GM18511 (cell line): ENCODE results near the gene STIM1.
"Not testable (repeated sequence)": the region's sequence is repeated elsewhere in the genome, so short reads cannot be mapped to it uniquely, and the experiment has no call there.

Experiments used
- ATAC-seq: cut with Tn5 transposase; IDR thresholded peaks from one replicate; pipeline ENCODE4 v1.9.1; 2021; ENCODE audit warnings: mild to moderate bottlenecking, moderate library complexity; ENCODE audit not compliant: unreplicated experiment

STIM1 gene

DNA sequence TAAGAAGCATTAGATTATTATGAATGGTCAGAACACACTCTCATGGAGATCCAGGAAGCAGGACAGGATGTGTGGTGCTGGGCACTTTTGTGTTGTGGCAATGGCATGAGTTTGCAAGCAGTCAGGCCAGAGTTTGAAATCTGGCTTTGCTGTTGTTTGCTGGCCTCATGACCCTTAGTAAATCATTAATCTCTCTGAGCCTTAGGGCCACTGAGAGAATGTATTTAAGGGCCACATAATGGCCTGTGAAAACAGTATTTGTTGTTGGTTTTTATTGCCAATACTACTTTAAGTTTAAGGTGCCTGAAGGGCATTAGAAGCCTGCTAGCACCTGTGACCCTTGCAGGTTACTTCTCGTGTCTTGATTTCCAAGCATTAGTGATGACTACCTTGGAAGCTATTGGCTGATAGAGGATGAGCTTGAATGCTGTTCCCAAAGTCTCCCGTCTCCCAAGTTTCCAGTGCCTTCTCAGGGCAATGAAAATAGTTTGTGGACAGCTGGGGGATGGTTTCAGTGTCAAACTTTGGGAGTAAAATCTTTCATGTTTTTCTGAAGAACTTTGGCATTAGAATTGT is 24.6 kb downstream of the STIM1 start:
- peak; percentile 69 for ATAC-seq

DNA sequence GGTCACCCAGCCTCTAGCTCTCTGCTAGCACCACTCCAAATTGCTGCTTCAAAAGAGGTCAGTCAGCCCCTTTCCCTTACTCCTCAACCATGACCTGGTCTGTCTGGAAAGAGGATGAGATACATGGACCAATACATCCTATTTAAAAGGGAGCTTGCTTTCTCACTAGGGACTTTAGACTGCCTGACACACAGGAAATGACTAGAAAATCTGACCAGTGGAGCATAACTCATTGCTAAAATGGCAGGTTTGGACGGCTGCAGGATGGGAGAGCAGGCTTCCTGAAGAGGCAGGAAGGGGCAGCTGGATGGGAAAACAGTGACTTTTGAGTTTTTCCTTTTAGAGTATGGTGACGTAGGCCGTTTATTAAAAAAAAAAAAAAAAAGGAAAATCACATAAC is 25.3 kb downstream of the STIM1 start:
- peak; percentile 45 for ATAC-seq

DNA sequence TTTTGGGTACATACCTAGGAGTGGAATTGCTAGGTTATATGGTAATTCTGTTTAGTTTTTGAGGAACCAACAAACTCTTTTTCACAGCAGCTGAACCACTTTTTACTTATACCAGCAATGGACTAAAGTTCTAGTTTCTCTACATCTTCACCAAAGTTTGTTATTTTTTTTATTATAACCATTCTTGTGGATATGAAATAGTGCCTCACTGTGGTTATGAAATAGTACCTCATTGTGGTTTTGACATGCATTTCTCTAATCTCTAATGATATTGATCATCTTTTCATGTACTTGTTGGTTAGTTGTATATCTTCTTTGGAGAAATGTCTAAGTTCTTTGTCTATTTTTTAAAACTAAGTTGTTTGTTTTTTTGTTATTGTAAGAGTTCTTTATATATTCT is 27.2 kb downstream of the STIM1 start:
- ATAC-seq, result no peak

DNA sequence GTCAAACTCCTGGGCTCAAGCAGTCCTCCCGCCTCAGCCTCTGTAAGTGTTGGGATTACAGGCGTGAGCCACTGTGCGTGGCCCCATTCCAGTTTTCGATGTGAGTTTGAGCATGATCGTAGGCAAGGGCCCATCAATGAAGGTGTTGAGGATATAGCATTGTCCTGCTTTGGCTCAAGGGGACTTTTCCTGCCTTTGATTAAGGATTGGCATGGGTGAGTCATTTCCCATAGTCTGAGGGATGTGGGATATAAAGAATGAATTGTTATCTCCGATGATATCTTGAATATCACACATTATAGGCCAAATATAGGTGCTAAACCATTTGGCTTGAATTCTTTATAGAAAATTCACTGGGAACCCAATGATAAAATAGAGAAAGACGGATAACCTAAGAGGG is 30.4 kb downstream of the STIM1 start:
- no peak for ATAC-seq

DNA sequence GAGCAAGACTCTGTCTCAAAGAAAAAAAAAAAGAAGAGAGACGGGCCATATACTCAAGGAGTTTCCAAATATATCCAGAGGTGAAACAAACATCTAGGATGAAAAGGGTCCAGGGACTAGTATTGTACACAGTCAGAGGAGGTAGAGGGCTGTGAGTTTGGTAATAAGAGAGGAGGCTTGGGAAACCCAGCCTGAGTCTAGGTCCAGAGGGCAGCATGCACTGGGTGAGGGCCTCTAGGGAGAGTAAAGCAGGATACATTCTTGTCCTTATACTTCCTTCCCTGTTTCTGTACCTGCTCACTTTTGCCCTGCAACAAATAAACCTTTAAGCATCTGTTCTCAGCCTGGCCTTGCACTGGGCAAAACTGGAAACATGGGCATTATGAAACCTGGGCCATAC is 31.5 kb downstream of the STIM1 start:
- ATAC-seq, result no peak

DNA sequence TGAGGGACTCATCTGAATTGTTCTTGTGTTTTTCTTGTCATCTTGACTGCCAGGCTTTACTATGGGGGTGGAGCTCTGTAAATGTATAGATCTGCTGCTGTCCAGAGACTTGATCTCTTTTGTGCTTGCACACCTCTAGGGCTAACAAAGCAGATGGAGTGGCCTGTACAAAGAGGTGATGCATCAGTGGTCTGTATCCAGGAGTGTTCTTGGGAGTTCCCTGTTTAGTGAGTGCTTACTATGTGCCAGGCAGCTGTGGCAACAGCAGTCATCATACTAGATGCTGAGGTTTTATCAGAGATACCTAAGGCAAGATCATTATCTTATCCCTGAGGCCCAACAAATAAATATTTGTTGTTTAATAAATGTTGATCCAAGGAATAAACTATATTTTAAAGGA is 33.4 kb downstream of the STIM1 start:
- no peak for ATAC-seq

DNA sequence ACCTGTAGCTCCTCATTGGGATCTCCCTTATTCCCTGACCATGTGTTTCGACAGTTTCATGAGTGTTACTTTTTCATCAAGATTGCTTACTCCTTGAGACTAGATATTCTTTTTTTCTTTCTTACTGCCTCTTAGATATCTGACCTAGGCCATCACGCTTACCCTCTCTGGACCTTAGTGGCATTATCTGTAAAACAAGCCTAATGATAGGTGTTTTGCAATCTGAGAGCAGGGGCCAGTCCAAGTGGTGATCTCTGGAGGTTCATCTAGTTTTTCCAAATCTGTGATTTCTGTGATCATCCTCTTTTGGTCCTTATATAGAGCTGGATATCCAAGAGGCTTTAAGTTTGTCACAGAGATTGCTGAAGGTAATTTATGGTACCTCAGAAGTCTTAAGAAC is 34.5 kb downstream of the STIM1 start:
- ATAC-seq, result no peak

DNA sequence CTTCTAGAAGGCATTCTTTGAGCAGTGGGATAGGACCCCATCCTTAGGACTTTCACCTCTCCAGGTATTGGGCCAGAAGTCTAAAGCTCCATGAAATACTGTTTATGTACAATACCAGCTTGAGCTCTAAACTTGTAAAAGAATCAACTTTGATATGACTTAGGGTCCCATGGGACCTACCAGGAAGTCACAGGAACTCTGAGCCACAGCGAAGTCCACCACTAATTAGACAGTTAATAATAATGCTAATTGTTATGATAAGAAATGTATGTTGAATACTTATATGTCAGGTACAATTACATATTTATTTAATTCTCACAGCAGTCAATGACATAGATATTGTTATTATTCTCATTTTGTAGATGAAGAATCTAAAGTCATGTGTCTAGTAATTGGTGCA is 35.3 kb downstream of the STIM1 start:
- no peak for ATAC-seq

DNA sequence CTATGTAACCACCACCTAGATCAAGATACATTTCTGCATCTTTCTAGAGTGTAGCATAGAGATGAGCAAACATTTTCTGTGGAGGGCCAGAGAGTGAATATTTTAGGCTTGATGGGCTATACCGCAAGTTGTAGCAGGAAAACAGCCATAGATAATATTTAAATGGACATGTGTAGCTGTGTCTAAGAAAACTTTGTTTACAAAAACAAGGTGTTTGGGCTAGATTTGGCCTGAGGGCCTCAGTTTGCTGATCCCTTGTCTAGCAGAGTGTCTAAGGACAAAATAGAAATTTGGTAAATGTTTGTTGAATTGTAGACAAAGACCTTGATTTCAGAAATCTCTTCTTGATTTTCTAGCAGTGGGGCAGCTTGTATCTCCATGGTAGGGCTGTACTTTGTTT is 36.3 kb downstream of the STIM1 start:
- no peak for ATAC-seq

DNA sequence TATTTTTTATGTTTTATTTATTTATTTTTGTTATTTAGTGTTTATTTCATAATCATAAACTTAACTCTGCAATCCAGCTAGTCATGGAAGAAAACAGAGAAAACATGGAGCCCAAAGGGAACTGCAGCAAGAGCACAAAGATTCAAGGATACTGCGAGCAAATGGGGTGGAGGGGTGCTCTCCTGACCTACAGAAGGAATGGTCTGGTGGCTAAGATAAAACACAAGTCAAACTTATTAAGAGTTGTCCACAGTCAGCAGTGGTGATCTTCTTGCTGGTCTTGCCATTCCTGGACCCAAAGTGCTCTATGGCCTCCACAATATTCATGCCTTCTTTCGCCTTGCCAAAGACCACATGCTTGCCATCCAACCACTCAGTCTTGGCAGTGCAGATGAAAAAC is 36.7 kb downstream of the STIM1 start:
- no peak for ATAC-seq

DNA sequence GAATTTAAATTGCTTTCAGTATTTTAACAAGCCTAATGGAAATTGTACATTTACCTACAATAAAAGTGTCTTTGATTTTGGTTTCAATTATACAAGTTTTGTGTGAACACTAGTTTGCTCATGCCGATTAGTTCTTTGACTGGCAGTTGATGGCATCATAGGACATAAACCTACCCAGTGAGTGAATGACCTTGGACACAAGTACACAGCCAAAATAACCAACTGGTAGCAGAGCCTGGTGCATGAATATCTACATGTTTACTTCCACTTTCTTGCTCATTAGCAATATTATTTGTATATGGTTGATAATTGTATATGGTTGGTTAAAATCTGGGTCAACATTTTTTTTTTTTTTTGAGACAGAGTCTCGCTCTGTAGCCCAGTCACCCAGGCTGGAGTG is 37.8 kb downstream of the STIM1 start:
- ATAC-seq, result no peak

DNA sequence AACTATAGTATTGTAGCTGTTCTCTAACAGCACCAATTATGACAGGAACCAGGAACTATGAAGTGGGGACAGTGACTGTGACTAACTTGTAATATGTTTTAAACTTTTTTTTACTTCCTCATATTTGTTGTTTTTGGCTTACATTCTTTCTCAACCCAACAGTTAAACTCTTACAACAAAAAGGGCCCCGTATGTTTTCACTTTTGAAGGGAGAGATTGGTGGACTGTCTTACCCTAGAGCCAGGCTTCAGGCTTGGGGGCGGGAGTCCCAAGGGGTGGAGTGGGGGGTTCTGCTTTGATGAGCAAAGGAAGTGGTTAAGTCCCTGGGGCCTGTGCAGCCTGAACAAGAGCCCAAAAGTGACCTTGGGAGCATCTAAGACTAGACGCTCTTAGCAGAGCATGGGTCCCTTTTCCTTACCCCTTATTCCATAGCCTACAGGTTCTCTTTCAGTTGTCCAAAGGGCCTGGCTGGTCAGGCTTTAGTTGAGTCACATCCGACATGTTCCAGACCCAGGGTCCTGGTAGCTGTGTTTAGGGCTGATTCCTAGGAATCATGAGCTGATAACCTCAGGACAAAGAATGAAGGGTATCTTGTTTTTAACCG is 38.8 kb downstream of the STIM1 start:
- ATAC-seq, result peak; percentile 99

DNA sequence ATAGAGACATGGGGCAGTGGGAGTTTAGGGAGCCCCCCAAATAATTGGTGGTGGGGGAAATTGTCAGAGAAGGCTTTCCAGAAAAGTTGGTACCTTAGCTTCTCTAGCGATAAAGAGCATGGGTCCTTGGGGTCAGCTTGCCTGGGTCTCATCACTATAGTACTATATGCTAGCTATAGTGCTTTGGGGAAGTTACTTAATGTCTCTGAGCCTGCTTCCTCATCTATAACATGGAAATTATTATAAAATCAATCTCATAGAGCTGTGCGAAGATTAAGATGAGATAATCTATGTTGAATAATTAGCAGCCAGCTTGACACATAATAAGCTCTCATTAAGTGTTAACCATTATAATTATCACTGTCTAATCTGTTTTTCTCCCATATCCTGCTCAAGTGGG is 41.2 kb downstream of the STIM1 start:
- no peak for ATAC-seq

DNA sequence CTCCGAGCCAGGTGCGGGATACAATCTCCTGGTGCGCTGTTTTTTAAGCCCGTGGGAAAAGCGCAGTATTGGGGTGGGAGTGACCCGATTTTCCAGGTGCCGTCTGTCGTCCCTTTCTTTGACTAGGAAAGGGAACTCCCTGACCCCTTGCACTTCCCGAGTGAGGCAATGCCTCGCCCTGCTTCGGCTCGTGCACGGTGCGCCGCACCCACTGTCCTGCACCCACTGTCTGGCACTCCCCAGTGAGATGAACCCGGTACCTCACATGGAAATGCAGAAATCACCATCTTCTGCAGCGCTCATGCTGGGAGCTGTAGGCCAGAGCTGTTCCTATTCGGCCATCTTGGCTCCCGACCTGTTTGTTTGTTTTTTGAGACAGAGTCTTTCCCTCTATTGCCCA is 44.8 kb downstream of the STIM1 start:
- ATAC-seq, result not testable (repeated sequence)

DNA sequence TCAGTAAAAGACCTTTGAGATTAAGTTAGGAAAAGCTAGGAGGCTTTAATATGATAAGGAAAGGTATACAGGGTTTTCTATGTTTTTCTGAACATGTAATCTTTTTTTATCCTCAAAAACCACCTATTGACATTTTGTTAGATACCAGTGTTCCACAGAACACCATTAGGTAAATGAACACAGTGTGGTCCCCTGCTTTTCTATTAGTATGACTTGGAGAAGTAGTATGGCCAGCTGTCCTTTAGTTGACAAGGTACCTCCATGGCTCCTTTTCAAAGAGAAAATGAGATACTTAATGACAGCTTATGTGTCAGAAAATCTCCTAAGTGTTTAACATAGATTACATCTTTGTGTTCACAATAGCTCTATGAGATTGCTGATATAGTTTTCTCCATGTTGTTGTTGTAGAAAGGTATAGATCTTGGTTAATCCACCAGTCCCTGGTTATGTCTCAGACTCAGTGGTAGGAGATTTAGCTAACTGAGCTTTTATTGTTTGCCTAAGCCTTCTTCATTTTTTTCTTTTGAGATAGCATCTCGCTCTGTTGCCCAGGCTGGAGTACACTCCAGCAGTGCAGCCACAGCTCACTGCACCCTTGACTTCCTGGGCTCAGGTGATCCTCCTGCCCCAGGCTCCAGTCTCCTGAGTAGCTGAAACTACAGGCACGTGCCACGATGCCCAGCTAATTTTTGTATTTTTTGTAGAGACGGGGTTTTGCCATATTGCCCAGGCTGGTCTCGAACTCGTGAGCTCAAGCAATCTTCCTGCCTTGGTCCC is 46.0 kb downstream of the STIM1 start:
- ATAC-seq, result no peak

DNA sequence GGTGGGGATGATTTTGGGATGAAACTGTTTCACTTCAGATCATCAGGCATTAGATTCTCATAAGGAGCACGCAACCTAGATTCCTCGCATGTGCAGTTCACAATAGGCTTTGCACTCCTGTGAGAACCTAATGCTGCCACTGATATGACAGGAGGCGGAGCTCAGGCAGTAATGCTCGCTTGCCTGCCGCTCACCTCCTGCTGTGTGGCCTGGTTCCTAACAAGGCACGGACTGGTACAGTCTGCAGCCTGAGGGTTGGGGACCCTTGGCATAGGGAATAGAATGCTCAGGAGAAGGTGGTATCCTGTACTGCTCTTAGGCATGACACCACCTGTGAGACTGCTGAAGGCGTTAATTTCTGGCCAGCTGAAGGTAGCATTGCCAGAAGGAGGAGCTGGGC is 47.0 kb downstream of the STIM1 start:
- no peak for ATAC-seq

DNA sequence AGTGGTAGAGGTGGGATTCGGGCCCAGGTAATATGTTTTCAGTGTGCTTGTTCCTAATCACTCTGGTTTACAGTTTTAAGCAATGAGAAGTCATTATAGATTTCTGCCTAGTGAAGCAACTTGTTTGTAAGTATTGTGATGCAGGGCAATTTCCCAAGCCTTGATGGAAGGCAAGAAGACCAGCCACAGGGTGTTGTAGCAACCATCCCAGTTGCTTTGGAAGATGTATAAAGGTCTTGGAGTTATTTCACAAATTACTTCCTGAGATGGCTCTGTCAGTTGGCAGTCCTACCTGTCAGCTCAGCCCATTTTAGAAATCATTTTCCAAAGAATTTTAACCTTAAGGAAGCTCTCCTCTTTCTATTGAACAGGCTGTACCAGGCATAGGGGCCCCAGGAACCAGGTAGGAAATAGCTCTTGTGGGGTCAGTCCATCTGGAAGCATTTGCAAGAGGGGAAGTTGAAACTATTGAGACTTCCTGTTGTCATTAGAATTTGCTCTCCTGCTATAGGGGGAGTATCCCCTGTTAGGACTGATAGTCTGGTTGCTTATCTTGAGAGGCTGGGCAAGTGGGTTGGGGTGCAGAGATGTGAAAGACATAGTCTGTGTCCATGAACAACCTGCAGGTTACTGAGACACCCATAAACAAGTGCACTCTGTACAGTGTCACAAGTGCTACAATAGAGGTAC is 47.9 kb downstream of the STIM1 start:
- ATAC-seq, result peak; percentile 62

DNA sequence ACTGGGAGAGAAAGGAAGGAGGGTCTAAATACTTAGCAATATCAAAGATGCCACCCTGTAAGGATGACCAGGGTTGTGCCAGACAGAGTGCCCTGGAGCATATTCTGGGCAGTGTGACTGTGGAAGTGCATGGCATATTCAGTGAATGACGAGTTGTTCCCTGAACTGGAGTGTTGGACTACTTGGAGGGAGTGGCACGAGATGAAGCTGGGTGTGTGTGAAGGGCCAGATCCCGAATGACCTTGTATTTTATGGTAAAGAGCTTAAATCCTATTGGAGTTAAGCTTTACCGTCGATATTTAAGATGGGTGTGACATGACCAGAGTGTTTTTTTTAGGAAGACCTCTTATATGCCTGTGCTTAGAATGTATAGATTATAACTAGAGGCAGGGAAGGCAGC is 48.8 kb downstream of the STIM1 start:
- ATAC-seq, result no peak

DNA sequence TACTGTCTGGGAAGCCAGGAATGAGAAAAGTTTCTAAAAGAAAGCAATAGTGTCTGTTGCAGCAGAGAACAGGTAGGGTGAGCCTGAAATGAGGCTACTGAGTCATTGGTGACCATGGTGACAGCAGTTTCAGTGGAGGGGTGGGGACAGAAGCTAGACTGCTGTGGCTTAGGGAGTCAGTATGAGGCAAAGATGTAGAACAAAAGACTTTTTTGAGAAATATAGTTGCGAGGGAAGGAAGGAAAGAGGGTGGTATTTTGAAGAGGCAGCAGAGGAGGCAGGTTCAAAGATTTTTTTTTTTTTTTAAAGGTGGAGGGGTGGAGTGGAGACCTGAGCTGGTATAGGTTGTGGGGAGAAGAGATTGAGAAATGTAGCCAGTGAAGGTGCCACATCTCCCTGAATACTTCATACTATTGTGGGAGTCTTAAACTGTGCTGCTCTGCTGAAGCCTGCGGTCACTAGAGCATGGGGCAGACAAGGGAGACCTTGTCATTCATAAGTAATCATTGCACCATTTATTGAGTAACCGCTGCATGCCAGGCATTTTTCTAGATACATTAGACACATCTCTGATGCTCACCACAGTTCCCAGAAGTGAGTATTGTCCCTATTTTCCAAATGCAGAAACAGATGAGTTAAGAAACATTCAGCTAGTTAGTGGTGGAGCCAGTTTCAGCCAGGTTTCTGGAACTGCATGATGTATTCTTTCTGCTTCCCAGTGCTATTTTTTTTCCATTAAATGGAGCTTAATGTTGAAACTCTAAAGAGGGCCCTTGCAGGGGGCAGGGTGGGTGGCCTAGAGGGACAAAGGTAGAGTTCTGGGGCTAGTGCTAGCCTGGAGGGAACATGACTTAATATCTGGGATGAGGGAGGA is 49.9 kb downstream of the STIM1 start:
- ATAC-seq, result peak; percentile 71

DNA sequence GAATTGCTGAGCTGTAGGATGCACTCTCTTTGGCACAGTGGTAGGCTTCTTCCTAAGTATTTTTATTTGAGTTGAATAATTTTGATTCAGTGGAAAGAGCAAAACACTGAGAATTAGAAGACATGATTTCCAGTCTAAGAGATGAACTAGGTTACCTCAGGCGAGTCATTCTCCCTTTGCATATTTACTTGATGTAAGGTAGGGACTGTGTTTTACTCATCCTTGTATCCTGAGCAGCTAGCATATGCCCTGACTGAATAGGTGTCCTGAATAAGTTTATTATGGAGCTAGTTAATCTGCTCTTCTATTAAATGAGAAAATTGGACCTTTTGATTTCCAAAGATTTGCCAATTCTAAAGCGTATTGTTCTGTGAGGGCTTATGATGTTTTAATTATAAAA is 50.7 kb downstream of the STIM1 start:
- no peak for ATAC-seq

DNA sequence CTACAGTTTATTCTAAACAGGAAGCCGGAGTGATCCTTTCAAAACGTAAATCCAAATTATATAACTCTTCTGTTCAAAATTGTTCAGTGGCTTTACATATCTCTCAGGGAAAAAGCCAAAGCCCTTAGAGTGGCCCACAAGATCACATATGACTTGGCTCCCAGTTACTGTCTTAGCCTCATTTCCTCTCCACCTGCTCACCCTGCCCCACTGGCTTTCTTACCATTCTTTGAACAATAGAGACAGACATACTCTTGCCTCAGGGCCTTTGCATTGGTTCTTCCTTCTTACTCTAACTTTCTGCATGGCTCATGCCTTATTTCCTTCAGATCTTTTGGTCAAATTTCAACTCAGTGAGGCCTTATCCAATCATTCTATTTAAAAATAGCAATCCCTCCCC is 52.1 kb downstream of the STIM1 start:
- no peak for ATAC-seq
